Glutamatergic neuron (in vitro differentiated cells): Measurements from ENCODE around the gene GNL3L. TPM values are rescaled to one million over a fixed set of nuclear protein-coding genes. Genes with fewer than 3 reads are reported as not detected.

ENCODE experiments used
- DNase-seq: peaks from one replicate; pipeline ENCODE4 v3.0.0; 2022
- H3K27ac Mint-ChIP-seq: one replicate; pipeline ENCODE4 v1.8.0; 2020; ENCODE audit warnings: mild to moderate bottlenecking, mixed read lengths, inconsistent platforms; ENCODE audit not compliant: unreplicated experiment
- H3K27me3 Mint-ChIP-seq: one replicate; pipeline ENCODE4 v1.8.0; 2020; ENCODE audit warnings: mild to moderate bottlenecking, moderate library complexity, mixed read lengths, inconsistent platforms; ENCODE audit not compliant: unreplicated experiment
- H3K36me3 Mint-ChIP-seq: one replicate; pipeline ENCODE4 v1.8.0; 2020; ENCODE audit warnings: mild to moderate bottlenecking, mixed read lengths, inconsistent platforms; ENCODE audit not compliant: unreplicated experiment
- H3K4me1 Mint-ChIP-seq: one replicate; pipeline ENCODE4 v1.8.0; 2020; ENCODE audit warnings: mild to moderate bottlenecking, low read depth, mixed read lengths, inconsistent platforms; ENCODE audit not compliant: unreplicated experiment
- H3K4me3 Mint-ChIP-seq: one replicate; pipeline ENCODE4 v1.8.0; 2020; ENCODE audit warnings: mild to moderate bottlenecking, mixed read lengths, inconsistent platforms; ENCODE audit not compliant: unreplicated experiment
- H3K9me3 Mint-ChIP-seq: one replicate; pipeline ENCODE4 v1.8.0; 2020; ENCODE audit warnings: mild to moderate bottlenecking, moderate library complexity, mixed read lengths, inconsistent platforms; ENCODE audit not compliant: unreplicated experiment
- CTCF ChIP-seq: fragments of 200-600 bp; sonication (generic); IDR thresholded peaks from one replicate; pipeline ENCODE4 v1.5.0; 2021; ENCODE audit not compliant: partially characterized antibody, unreplicated experiment
- total RNA-seq: library from RNA; stranded (reverse); fragmentation: NEBNext Ultra II Directional; extraction: Animal tissue kit (Norgen Biotek cat#: 25700); gene quantifications from one replicate; pipeline ENCODE4 v1.2.1, GENCODE V29; 2021; ENCODE audit not compliant: unreplicated experiment

Gene GNL3L
- total RNA-seq, 1 donor from 2014 or later: 29.2 TPM

GRCh38 chrX:54496517-54496852 is 33.5 kb upstream of the GNL3L start:
- peaks cover 7% of the 10 kb centered on the region for H3K27me3 Mint-ChIP-seq
- H3K27ac Mint-ChIP-seq: peak overlapping the region; percentile 71
- H3K9me3 Mint-ChIP-seq: no peaks in the 10 kb centered on the region
- no peak for DNase-seq
- H3K4me3 Mint-ChIP-seq: peak overlapping the region; percentile 84
- no peak for TF ChIP-seq CTCF
- H3K4me1 Mint-ChIP-seq: peaks cover 20% of the 10 kb centered on the region
- no peaks in the 10 kb centered on the region for H3K36me3 Mint-ChIP-seq

GRCh38 chrX:54496936-54497335 is 33.1 kb upstream of the GNL3L start:
- Mint-ChIP-seq H3K27me3 (peaks cover 7% of the 10 kb centered on the region), H3K36me3 (no peaks in the 10 kb centered on the region), H3K4me1 (peaks cover 20% of the 10 kb centered on the region), H3K4me3 (peak overlapping the region; percentile 84), H3K27ac (peak overlapping the region; percentile 71), H3K9me3 (no peaks in the 10 kb centered on the region)
- DNase-seq: no peak
- TF ChIP-seq CTCF: no peak

GRCh38 chrX:54509400-54509799 is 20.6 kb upstream of the GNL3L start:
- Mint-ChIP-seq H3K27me3 (no peaks in the 10 kb centered on the region), H3K36me3 (peaks cover 4% of the 10 kb centered on the region), H3K4me3 (no peak overlapping the region), H3K4me1 (no peaks in the 10 kb centered on the region), H3K27ac (no peak overlapping the region), H3K9me3 (no peaks in the 10 kb centered on the region)
- DNase-seq: no peak
- TF ChIP-seq CTCF: no peak

- TF ChIP-seq CTCF: no peak
- H3K27ac Mint-ChIP-seq: peak overlapping the region; percentile 99
- H3K4me3 Mint-ChIP-seq: peak overlapping the region; percentile 92
- DNase-seq: no peak
- H3K4me1 Mint-ChIP-seq: peaks cover 6% of the 10 kb centered on the region
- peaks cover 3% of the 10 kb centered on the region for H3K9me3 Mint-ChIP-seq
- no peaks in the 10 kb centered on the region for H3K36me3 Mint-ChIP-seq
- H3K27me3 Mint-ChIP-seq: peaks cover 4% of the 10 kb centered on the region
Observed at GRCh38 chrX:54529151-54529550, 868 bp upstream of the GNL3L start.

- H3K4me3 Mint-ChIP-seq: peak overlapping the region; percentile 90
- H3K27ac Mint-ChIP-seq: peak overlapping the region; percentile 43
- H3K36me3 Mint-ChIP-seq: no peaks in the 10 kb centered on the region
- H3K9me3 Mint-ChIP-seq: peaks cover 3% of the 10 kb centered on the region
- no peak for TF ChIP-seq CTCF
- no peak for DNase-seq
- H3K27me3 Mint-ChIP-seq: peaks cover 4% of the 10 kb centered on the region
- H3K4me1 Mint-ChIP-seq: peaks cover 6% of the 10 kb centered on the region
Observed at GRCh38 chrX:54530357-54530900, 410 bp downstream of the GNL3L start.
